Activated CD4-positive, alpha-beta T cell treated with anti-CD3 and anti-CD28 coated beads, Interleukin-10, Interleukin-2, amounts not matched to agents 100 ng/mL and 50 ng/mL, durations not matched to agents 16 hours and 8 hours (primary cell): Measurements from ENCODE around the gene STT3B.
"Not testable (repeated sequence)": the region's sequence is repeated elsewhere in the genome, so short reads cannot be mapped to it uniquely, and the experiment has no call there.

Source experiments
- DNase-seq: peaks from one replicate; pipeline ENCODE4 v3.0.0-alpha.2; 2020

STT3B gene

DNA sequence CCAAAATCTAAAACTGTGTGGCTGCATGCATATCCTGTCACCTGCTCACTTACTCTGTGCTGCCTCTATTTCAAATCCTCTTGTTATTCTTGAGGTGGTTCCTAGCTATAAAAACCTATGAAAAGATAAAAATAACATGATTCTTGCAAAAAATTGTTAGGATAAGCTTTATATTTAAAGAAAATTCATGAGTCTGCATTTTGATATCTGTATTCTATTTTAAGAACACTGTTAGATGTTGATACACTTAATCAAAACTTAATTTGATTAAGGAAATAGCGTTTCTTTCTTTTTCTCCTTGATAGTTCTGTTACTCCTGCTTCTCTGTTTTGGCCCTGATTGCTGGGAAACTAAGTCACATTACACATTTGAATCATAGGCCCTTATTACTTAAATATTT is 22.5 kb downstream of the STT3B start:
- no peak for DNase-seq

DNA sequence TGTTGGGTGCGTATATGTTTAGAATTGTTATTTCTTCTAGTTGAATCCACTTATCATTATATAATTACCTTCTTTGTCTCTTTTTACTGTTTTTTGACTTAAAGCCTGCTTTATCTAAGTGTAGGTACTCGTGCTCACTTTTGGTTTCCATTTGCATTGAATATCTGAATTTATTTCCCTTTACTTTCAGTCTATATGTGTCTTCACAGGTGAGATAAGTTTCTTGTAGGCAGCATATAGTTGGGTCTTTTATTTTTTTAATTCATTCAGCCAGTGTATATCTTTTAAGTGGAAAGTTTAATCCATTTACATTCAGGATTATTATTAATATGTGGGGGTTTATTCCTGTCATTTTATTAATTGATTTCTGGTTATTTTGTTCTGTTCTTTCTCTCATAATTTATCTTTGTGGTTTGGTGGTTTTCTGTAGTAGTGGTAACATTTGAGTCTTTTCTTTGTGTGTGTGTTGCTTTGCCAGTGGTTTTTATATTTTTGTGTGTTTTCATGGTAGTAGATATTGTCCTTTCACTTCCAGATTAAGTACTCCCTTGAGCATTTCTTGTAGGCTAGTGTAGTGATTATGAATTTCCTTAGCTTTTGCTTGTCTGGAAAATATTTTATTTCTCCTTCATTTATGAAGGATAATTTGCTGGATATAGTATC is 27.3 kb downstream of the STT3B start:
- peak; percentile 45 for DNase-seq

GRCh38 chr3:31561891-31562290 is 29.2 kb downstream of the STT3B start:
- DNase-seq, result no peak

DNA sequence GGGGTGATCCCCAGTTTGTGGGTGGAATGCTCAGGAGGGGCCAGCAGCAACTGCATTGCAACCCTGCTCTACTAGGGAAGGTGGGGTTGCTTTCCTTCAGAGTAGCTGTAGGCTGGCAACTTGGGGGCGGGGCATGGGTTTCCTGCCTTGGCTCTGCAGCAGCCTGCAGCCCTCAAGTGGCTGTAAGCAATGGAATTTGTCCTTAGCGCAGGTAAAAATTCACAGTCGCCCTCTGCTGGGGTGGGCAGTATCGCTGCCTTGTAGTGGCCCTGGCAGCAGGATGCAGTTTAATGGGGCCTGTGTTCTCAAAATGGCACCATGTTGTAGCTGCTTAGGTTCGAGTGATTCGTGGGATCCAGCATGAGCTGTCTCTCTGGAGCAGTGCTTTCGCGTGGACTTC is 29.8 kb downstream of the STT3B start:
- peak; percentile 20 for DNase-seq

- DNase-seq, result peak; percentile 37
Measured at GRCh38 chr3:31565288-31565687, 32.6 kb downstream of the STT3B start.

- no peak for DNase-seq
Measured at GRCh38 chr3:31567036-31567435, 34.3 kb downstream of the STT3B start.

DNA sequence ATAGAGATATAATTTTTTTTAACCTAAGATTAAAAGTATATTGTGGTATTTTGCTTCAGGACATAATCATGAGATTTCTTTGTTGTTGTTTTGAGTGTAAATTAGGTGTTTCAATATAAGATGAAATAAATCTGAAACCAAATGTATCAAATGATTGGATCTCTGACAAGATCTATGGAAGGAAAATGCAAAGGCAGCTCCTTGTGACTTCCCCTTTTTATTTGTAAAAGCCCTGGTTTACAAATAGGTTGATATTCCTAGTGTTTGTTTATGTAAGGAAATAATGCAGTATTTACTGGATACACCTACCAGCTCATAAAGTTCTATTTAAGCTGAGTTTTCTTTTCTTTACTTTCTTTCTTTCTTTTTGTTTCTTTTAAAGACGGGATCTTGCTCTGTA is 35.9 kb downstream of the STT3B start:
- DNase-seq, result no peak

DNA sequence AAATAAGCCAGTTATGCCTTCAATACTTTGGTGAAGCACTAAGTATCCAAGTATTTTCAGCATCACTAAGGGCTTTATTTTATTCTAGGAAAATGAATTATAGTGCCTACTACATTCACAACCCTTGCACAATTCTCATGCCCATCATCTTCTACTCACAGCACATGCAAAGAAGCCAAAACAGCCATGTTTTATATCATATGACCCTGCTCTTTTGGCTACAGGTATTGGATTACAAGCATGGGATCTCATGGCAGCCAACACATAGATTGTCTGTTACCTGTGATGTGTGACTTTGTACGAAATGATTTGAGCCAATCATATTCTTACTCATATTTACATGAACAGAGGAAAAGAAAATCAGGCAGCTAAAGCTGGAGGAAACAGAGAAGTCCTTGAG is 38.6 kb downstream of the STT3B start:
- no peak for DNase-seq

DNA sequence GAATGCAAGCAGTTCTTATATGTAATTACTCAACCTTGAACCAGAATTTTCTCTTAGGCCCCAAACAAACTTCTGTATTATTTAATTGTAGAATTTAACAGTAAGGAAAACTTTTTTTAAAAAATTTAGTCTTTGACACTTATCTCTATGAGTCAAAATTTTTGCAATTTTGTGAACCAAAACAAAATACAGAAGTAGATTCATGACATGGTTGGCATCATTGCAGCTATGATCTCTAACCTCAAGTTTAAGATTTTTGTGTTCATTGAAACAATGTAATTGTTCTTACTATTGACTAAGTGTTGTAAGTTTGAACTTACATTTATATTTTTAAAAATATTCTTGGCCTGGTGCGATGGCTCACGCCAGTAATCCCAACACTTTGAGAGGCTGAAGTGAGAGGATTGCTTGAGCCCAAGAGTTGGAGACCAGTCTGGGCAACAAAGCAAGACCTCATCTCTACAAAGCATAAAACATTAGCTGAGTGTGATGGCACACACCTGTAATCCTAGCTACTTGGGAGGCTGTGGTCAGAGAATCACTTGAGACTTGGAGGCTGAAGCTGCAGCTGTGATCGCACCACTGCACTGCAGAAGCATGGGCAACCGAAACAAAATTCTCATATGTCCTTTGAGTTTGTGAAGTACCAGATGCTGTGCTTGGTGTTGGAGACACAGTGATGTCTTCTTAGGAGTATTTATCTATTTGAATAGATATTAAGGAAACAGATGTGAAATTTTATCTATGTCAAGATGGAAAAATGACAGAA is 39.7 kb downstream of the STT3B start:
- no peak for DNase-seq

- no peak for DNase-seq
Measured at GRCh38 chr3:31573036-31573779, 40.5 kb downstream of the STT3B start.

DNA sequence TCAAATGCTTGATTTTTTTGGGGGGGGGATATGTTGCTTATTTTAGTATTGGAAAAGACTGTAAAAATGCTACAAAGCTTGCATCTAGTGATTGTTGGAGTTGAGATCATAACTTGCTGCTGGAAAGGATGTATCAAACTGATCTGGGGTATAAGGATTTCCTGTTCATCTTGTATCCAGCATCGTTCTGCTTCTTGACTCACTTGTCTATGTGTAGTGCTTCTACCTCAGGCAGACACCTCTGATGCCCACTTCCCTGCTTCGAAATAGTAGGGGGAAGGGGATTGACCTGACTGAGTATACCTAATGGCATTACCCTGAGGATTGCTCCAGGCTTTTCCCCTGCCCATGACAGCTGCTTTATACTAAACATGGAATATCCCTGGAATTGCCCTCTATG is 42.7 kb downstream of the STT3B start:
- DNase-seq, result peak; percentile 21

GRCh38 chr3:31576521-31576920 is 43.8 kb downstream of the STT3B start:
- DNase-seq, result no peak

DNA sequence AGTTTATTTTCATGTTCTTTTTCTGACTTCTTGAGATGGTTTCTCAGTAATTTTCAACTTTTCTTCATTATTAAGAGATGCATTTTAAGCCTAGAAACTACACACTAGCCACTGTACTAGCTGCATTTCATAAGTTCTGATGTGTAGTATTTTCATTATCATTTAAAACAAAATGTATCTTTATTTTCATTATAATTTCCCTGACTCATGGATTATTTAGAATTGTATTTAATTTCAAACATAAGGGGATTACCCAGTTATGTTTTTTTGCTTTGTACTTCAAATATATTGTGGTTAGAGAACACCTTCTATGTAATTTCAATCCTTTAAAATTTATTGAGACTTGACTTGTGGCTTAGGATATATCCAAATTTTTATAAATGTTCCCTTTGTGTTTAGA is 44.5 kb downstream of the STT3B start:
- no peak for DNase-seq

- DNase-seq, result no peak
Measured at GRCh38 chr3:31579828-31580227, 47.1 kb downstream of the STT3B start.

DNA sequence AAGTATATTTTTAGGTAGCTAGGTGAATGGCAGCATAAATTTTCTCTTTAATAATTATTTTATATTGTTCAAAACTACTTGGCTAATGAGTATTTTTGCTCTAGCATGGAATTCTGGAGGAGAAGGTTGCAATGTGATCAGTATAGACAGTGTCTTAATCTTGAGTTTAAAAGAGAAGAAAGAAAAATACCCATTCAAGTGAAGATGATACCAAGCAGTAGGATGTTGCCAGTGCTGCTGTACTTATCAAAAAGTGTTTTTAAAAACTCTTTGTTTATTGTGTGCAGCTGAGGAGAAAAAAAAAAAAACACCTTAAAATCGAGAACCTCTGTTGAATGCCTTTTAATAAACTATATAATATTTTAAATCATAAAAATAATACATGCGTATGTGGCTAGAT is 47.9 kb downstream of the STT3B start:
- DNase-seq, result no peak

- DNase-seq, result no peak
Measured at GRCh38 chr3:31581660-31582059, 48.9 kb downstream of the STT3B start.

DNA sequence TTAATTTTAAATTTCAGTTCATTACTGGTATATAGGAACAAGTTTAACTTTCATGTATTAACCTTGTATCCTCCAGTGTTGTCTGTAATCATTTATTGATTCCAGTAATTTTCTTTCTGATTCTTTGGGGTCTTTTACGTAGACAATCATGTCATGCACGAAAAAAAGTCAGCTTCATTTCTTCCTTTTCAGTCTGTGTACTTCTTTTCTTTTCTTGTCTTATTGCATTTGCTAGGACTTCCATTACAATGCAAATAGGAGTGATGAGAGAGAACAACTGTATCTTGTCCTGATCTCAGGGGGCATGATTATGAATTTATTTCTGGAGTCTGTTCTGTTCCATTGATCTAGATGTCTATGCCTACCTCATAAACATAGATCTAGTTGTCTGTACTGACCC is 56.5 kb downstream of the STT3B start:
- DNase-seq, result no peak

DNA sequence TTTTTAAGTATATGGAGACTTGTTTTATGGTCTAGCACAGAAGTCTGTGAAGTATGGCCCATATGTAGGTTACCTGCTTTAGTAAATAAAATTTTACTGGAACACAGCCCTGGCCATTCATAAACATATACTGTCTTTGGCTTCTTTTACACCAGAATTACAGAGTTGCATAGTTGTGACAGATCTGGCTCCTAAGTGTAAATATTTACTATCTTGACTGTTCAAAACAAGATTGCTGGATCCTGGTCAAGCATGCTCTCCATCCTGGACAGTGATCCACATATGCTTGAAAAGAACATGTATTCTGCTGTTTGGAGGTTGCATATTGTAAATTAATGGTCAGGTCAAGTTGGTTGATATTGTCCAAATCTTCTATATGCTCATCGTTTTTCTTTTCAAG is 57.9 kb downstream of the STT3B start:
- DNase-seq, result no peak

DNA sequence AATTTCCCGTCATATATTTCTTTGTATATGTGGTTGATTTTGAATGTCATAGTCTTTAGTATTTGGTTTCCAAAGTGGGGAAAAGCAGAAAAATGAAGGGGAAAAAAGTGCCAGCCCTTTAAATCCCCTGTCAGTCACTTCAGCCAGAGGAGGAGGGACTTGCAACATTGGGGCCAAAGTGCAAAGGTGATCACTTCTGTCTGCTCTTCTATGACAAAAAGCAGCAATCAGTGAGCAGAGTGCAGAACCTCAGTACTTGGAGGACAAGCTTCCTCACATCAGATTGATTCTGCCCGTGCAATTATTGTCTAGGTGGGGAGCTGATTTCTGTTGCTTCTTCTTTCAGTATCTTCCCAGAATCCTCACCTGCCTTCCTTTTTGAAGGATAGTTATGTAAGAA is 60.0 kb downstream of the STT3B start:
- no peak for DNase-seq

- DNase-seq, result no peak
Measured at GRCh38 chr3:31596176-31596575, 63.5 kb downstream of the STT3B start.

- no peak for DNase-seq
Measured at GRCh38 chr3:31600431-31600830, 67.7 kb downstream of the STT3B start.

DNA sequence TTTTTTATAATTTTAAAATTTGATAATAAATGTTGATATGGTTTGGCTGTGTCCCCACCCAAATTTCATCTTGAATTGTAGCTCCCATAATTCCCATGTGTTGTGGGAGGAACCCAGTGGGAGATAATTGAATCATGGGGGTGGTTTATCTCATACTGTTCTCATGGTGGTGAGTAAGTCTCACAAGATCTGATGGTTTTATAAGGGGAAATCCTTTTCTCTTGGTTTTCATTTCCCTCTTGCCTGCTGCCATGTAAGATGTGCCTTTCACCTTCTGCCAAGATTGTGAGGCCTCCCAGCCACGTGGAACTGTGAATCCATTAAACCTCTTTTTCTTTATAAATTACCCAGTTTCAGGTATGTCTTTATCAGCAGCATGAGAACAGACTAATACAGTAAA is 72.6 kb downstream of the STT3B start:
- not testable (repeated sequence) for DNase-seq

GRCh38 chr3:31606453-31606852 is 73.7 kb downstream of the STT3B start:
- no peak for DNase-seq

GRCh38 chr3:31610700-31611275 is 78.1 kb downstream of the STT3B start:
- peak; percentile 11 for DNase-seq
